ENCODE measurements around the gene ASCC2.
"Not testable (repeated sequence)": the region's sequence is repeated elsewhere in the genome, so short reads cannot be mapped to it uniquely, and the experiment has no call there.

The ASCC2 gene

GRCh38 chr22:29755889-29756288 is 82.2 kb downstream of the ASCC2 start:
- DNase-seq (ENCODE audit: low spot score) = no peak

GRCh38 chr22:29754658-29755395 is 83.2 kb downstream of the ASCC2 start:
- DNase-seq (ENCODE audit: low spot score) = not testable (repeated sequence)

GRCh38 chr22:29753808-29754657 is 84.0 kb downstream of the ASCC2 start:
- DNase-seq (ENCODE audit: low spot score) = no peak

GRCh38 chr22:29751669-29752068 is 86.4 kb downstream of the ASCC2 start:
- no peak for DNase-seq (ENCODE audit: low spot score)

- no peak for DNase-seq (ENCODE audit: low spot score)
Measured at GRCh38 chr22:29750559-29751538, 87.2 kb downstream of the ASCC2 start.

GRCh38 chr22:29750029-29750428 is 88.0 kb downstream of the ASCC2 start:
- no peak for DNase-seq (ENCODE audit: low spot score)

- DNase-seq (ENCODE audit: low spot score) = no peak
Measured at GRCh38 chr22:29748248-29748893, 89.7 kb downstream of the ASCC2 start.

GRCh38 chr22:29747832-29748231 is 90.2 kb downstream of the ASCC2 start:
- no peak for DNase-seq (ENCODE audit: low spot score)

GRCh38 chr22:29744902-29745301 is 93.2 kb downstream of the ASCC2 start:
- DNase-seq (ENCODE audit: low spot score) = no peak

- DNase-seq (ENCODE audit: low spot score) = no peak
Measured at GRCh38 chr22:29742326-29742725, 95.7 kb downstream of the ASCC2 start.

GRCh38 chr22:29741926-29742325 is 96.1 kb downstream of the ASCC2 start:
- no peak for DNase-seq (ENCODE audit: low spot score)

GRCh38 chr22:29740216-29740615 is 97.9 kb downstream of the ASCC2 start:
- no peak for DNase-seq (ENCODE audit: low spot score)

- no peak for DNase-seq (ENCODE audit: low spot score)
Measured at GRCh38 chr22:29739346-29739875, 98.7 kb downstream of the ASCC2 start.

Measured in left forelimb (tissue), 1 donor.